Suprapubic skin (tissue), 4 donors: ENCODE data around the gene SORCS2. TPM values are rescaled to one million over a fixed set of nuclear protein-coding genes. Genes with fewer than 3 reads are reported as not detected.

ENCODE experiments used
- DNase-seq, 2 donors: peaks; one replicate each; pipeline ENCODE4 v3.0.0-alpha.2; 2019; ENCODE audit warnings: low spot score in 2 of 2
- H3K27ac ChIP-seq: fragments of 200-600 bp; sonication (generic); one replicate; pipeline ENCODE4 v1.5.1; 2019
- H3K27me3 ChIP-seq: fragments of 200-600 bp; sonication (generic); one replicate; pipeline ENCODE4 v1.5.1; 2019
- H3K36me3 ChIP-seq: fragments of 200-600 bp; sonication (generic); one replicate; pipeline ENCODE4 v1.5.1; 2019
- H3K4me1 ChIP-seq: fragments of 200-600 bp; sonication (generic); one replicate; pipeline ENCODE4 v1.5.1; 2019
- H3K4me3 ChIP-seq: fragments of 200-600 bp; sonication (generic); one replicate; pipeline ENCODE4 v1.5.1; 2019; ENCODE audit warnings: mild to moderate bottlenecking
- H3K9me3 ChIP-seq: fragments of 200-600 bp; sonication (generic); one replicate; pipeline ENCODE4 v1.5.1; 2019
- EP300 ChIP-seq: sonication (generic); formaldehyde crosslinking; IDR thresholded peaks from one replicate; pipeline ENCODE4 v1.6.1; 2017; ENCODE audit warnings: antibody characterized with exemption
- POLR2A ChIP-seq, 2 donors: fragments of 450-650 bp; IDR thresholded peaks; one replicate each; pipeline ENCODE4 v1.6.1; 2017; ENCODE audit warnings: antibody characterized with exemption in 2 of 2, mild to moderate bottlenecking in 2 of 2, moderate library complexity in 2 of 2
- POLR2AphosphoS5 ChIP-seq, 3 donors: sonication (generic); formaldehyde crosslinking; IDR thresholded peaks; one replicate each; pipeline ENCODE4 v1.6.1; 2017; ENCODE audit warnings: antibody characterized with exemption in 3 of 3
- WGBS: methylation state at CpG from one replicate; pipeline ENCODE4 v1.1.5; 2018; 5-methylcytosine and 5-hydroxymethylcytosine counted together
- total RNA-seq, 4 donors: library from RNA; depleted of rRNA; stranded (reverse); fragments of >200 nt; gene quantifications; one replicate each; pipeline ENCODE4 v1.1.0, GENCODE V29; 2016
- TF ChIP-seq, protein P1 (sequence below), 2 donors: fragments of 200-600 bp in 1 of 2; fragments of 450-650 bp in 1 of 2; sonication (generic) in 1 of 2; IDR thresholded peaks; one replicate each; pipeline ENCODE4 v1.5.1; 2016 to 2019; ENCODE audit warnings: antibody characterized with exemption in 2 of 2, mild to moderate bottlenecking in 1 of 2, moderate library complexity in 1 of 2

SORCS2 gene
- total RNA-seq, 4 donors from 2014 or later = 0.94 to 4.6 (median 1.3) TPM

- Histone ChIP-seq H3K9me3 (no peaks in the 10 kb centered on the region), H3K36me3 (no peaks in the 10 kb centered on the region), H3K4me1 (no peaks in the 10 kb centered on the region), H3K4me3 (no peak overlapping the region), H3K27me3 (peaks cover 13% of the 10 kb centered on the region), H3K27ac (no peak overlapping the region)
- peak in 1 of 2 donors; percentile 28 for DNase-seq
- TF ChIP-seq, protein P1, sequence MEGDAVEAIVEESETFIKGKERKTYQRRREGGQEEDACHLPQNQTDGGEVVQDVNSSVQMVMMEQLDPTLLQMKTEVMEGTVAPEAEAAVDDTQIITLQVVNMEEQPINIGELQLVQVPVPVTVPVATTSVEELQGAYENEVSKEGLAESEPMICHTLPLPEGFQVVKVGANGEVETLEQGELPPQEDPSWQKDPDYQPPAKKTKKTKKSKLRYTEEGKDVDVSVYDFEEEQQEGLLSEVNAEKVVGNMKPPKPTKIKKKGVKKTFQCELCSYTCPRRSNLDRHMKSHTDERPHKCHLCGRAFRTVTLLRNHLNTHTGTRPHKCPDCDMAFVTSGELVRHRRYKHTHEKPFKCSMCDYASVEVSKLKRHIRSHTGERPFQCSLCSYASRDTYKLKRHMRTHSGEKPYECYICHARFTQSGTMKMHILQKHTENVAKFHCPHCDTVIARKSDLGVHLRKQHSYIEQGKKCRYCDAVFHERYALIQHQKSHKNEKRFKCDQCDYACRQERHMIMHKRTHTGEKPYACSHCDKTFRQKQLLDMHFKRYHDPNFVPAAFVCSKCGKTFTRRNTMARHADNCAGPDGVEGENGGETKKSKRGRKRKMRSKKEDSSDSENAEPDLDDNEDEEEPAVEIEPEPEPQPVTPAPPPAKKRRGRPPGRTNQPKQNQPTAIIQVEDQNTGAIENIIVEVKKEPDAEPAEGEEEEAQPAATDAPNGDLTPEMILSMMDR (IDR thresholded peaks at IDR 0.05) = no peak
- no peak for TF ChIP-seq POLR2AphosphoS5 (IDR thresholded peaks at IDR 0.05)
- TF ChIP-seq EP300 = no peak
- no peak for TF ChIP-seq POLR2A (IDR thresholded peaks at IDR 0.05)
- WGBS = 66% methylated on average over 11 of the region's 12 CpGs
Observed at GRCh38 chr4:7414736-7415510, 222.6 kb downstream of the SORCS2 start.

- Histone ChIP-seq H3K36me3 (no peaks in the 10 kb centered on the region), H3K9me3 (no peaks in the 10 kb centered on the region), H3K4me3 (no peak overlapping the region), H3K27me3 (peaks cover 10% of the 10 kb centered on the region), H3K27ac (no peak overlapping the region), H3K4me1 (no peaks in the 10 kb centered on the region)
- TF ChIP-seq POLR2A (IDR thresholded peaks at IDR 0.05) (no peak), EP300 (no peak), POLR2AphosphoS5 (IDR thresholded peaks at IDR 0.05) (no peak)
- TF ChIP-seq, protein P1 (IDR thresholded peaks at IDR 0.05) = no peak
- 86% methylated on average over 16 of the region's 16 CpGs for WGBS
- DNase-seq = peak; percentile 19 to 38
Observed at GRCh38 chr4:7415927-7416686, 223.8 kb downstream of the SORCS2 start.

DNA sequence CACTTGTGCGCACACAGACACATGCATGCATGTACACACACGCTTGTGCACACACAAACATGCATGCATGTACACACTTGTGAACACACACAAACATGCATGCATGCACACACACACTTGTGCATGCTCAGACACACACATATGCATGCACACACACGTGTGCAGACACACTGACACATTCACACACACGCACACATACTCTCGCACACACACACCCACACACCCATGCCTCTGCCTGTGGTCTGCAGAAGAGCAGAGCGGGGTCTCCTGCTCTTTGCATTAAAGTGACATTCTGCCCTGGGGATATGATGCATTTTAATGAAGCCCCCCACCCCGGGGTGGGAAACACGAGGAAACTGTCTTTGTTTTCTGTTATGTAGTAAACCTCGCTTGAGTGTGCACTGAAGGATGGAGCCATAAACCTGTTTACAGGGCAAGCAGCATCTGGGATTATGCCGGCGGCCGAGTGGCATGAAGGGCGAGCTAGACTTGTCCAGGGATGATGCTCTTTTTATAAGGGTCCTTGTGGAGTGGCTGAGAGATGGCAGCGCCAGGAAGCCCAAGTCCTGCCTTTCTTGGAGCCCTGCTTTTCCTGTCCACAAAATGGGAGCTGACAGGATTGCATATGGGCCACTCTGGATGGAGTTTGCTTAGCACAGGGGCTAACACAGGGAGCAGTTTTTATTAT, 224.6 kb downstream of the SORCS2 start:
- H3K4me3 ChIP-seq = no peak overlapping the region
- WGBS = 90% methylated on average over 13 of the region's 14 CpGs
- H3K27me3 ChIP-seq = peaks cover 8% of the 10 kb centered on the region
- DNase-seq = peak in 1 of 2 donors; percentile 31
- TF ChIP-seq, protein P1 (IDR thresholded peaks at IDR 0.05) = no peak
- TF ChIP-seq POLR2A (IDR thresholded peaks at IDR 0.05) = no peak
- no peak for TF ChIP-seq EP300
- TF ChIP-seq POLR2AphosphoS5 (IDR thresholded peaks at IDR 0.05) = no peak
- no peaks in the 10 kb centered on the region for H3K36me3 ChIP-seq
- H3K9me3 ChIP-seq = no peaks in the 10 kb centered on the region
- H3K27ac ChIP-seq = no peak overlapping the region
- no peaks in the 10 kb centered on the region for H3K4me1 ChIP-seq

GRCh38 chr4:7417639-7418038, 225.3 kb downstream of the SORCS2 start:
- peak; percentile 21 to 61 for DNase-seq
- TF ChIP-seq POLR2A (IDR thresholded peaks at IDR 0.05) = no peak
- TF ChIP-seq, protein P1 (IDR thresholded peaks at IDR 0.05) = no peak
- TF ChIP-seq EP300 = no peak
- no peak for TF ChIP-seq POLR2AphosphoS5 (IDR thresholded peaks at IDR 0.05)
- H3K36me3 ChIP-seq = no peaks in the 10 kb centered on the region
- H3K9me3 ChIP-seq = no peaks in the 10 kb centered on the region
- no peak overlapping the region for H3K4me3 ChIP-seq
- whole genome bisulfite sequencing = 55% methylated on average over 4 of the region's 9 CpGs
- no peak overlapping the region for H3K27ac ChIP-seq
- H3K27me3 ChIP-seq = peaks cover 2% of the 10 kb centered on the region
- H3K4me1 ChIP-seq = no peaks in the 10 kb centered on the region
